Spleen (tissue), 7 donors: ENCODE measurements around the gene PDE4D.
A peak's percentile ranks its signal among the peaks of the same experiment; 100 is the strongest.

ENCODE experiments used
- CTCF ChIP-seq, 11 experiments: fragments of 200-600 bp in 7 of 11; fragments of 450-650 bp in 4 of 11; sonication (generic) in 4 of 11; IDR thresholded peaks in 8 of 11; conservative IDR thresholded peaks in 3 of 11; 1 replicate in 7 of 11; 2 replicates in 4 of 11; pipeline versions ENCODE4 v1.4.0 to v1.8.0; 2016 to 2021; ENCODE audit warnings: antibody characterized with exemption in 11 of 11, inconsistent platforms in 4 of 11, mild to moderate bottlenecking in 1 of 11
- POLR2A ChIP-seq, 3 donors: fragments of 450-650 bp; IDR thresholded peaks; one replicate each; pipeline ENCODE4 v1.5.1; 2017; ENCODE audit warnings: antibody characterized with exemption in 3 of 3, mild to moderate bottlenecking in 1 of 3
- POLR2AphosphoS5 ChIP-seq, 3 donors: sonication (generic); formaldehyde crosslinking; IDR thresholded peaks; one replicate each; pipeline ENCODE4 v1.5.1; 2017; ENCODE audit warnings: antibody characterized with exemption in 3 of 3
- donor health status: DM: no; HTN: no; CAD: no; lungs with moderate emphysema.
- donor health status: DM: no; HTN: no; CAD: no.
- donor health status: DM: no; HTN: no; CAD: no.

- peak in 2 of 11 experiments; percentile 11 to 23 for TF ChIP-seq CTCF (IDR thresholded peaks at IDR 0.05 in 8 of 11, conservative IDR thresholded peaks at IDR 0.05 in 3 of 11)
- no peak for TF ChIP-seq POLR2AphosphoS5 (IDR thresholded peaks at IDR 0.05)
- TF ChIP-seq POLR2A (IDR thresholded peaks at IDR 0.05), result no peak
Observed at GRCh38 chr5:59660737-59661136, 232.8 kb downstream of the PDE4D start.
